Pancreas (tissue), 10 donors: ENCODE results near the gene EXOSC7. TPM values are rescaled to one million over a fixed set of nuclear protein-coding genes. Genes with fewer than 3 reads are reported as not detected.

Experiments
- ATAC-seq, 4 donors: fragments of 200-7000 bp; cut with Tn5 transposase; one replicate each; pipeline versions ENCODE4 v1.8.0 to v1.9.1; 2020; ENCODE audit warnings: mild to moderate bottlenecking in 4 of 4, moderate library complexity in 4 of 4
- DNase-seq, 6 donors: peaks; one replicate each; pipeline ENCODE4 v3.0.0-alpha.2; 2020
- FAIRE-seq: peaks from 2 replicates; lab custom pipeline; 2012; peaks lifted over from hg19 to GRCh38; lab: Jason Lieb, UNC
- H3K27ac ChIP-seq, 4 donors: fragments of 200-600 bp; sonication (generic); 1 replicate in 3 of 4; 2 replicates in 1 of 4; pipeline versions ENCODE4 v1.5.0 to v1.8.0; 2020
- H3K27me3 ChIP-seq, 4 donors: fragments of 200-600 bp; one replicate each; pipeline ENCODE4 v1.8.0; 2021
- H3K36me3 ChIP-seq, 3 donors: fragments of 200-600 bp; sonication (generic) in 1 of 3; one replicate each; pipeline versions ENCODE4 v1.5.0 to v1.8.0; 2020 to 2021
- H3K4me1 ChIP-seq, 3 donors: fragments of 200-600 bp; one replicate each; pipeline ENCODE4 v1.8.0; 2021
- H3K4me3 ChIP-seq, 4 donors: fragments of 200-600 bp; sonication (generic) in 2 of 4; one replicate each; pipeline versions ENCODE4 v1.5.0 to v1.8.0; 2020 to 2021
- H3K9me3 ChIP-seq, 4 donors: fragments of 200-600 bp; one replicate each; pipeline ENCODE4 v1.8.0; 2021
- CTCF ChIP-seq, 4 donors: fragments of 200-600 bp; sonication (generic) in 3 of 4; IDR thresholded peaks; one replicate each; pipeline versions ENCODE4 v1.5.0 to v1.8.0; 2021; ENCODE audit warnings: antibody characterized with exemption in 4 of 4
- WGBS, 2 donors: extraction: QIAGEN DNeasy Blood & Tissue Kit; methylation state at CpG; one replicate each; pipeline ENCODE4 v1.1.7; 2013; 5-methylcytosine and 5-hydroxymethylcytosine counted together
- intact Hi-C, 3 donors: fragments of 100-400 bp; cut with DNase I; formaldehyde crosslinking; loops; one replicate each; pipeline versions ENCODE4 v1.11.1 to v1.14.2; 2022
- polyA plus RNA-seq, 2 donors: library from polyadenylated mRNA; stranded (reverse); fragments of 200-250 nt; gene quantifications; one replicate each; pipeline ENCODE4 v1.2.3, GENCODE V29; 2013
- total RNA-seq, 6 donors: library from RNA; stranded (reverse); fragmentation: NEBNext Ultra II Directional in 4 of 6; extraction: Animal tissue kit (Norgen Biotek cat#: 25700) in 4 of 6; gene quantifications; one replicate each; pipeline versions ENCODE4 v1.2.1 to v1.2.4, GENCODE V29; 2021 to 2023
- donor health status: healthy with polysubstance abuse.
- donor health status: DM: no; HTN: no; CAD: no; lungs with moderate emphysema.
- donor health status: DM: no; HTN: no; CAD: no.
- donor health status: control.
- donor health status: control.
- donor health status: Bipolar disorder and iron deficiency.
- donor health status: DM: yes; HTN: yes; CAD: no.
- donor health status: DM: no; HTN: no; CAD: no.
- donor health status: DM: no; HTN: no; CAD: no.
- donor health status: DM: yes; HTN: yes; CAD: no.

EXOSC7 gene
- total and polyA plus RNA-seq, 8 donors = 9.2 to 21.8 (median 13.5) TPM

GRCh38 chr3:45032113-45032512 is 56.1 kb downstream of the EXOSC7 start:
- no peaks in the 10 kb centered on the region for H3K9me3 ChIP-seq
- DNase-seq = no peak
- no peak for ATAC-seq
- FAIRE-seq = no peak
- TF ChIP-seq CTCF (IDR thresholded peaks at IDR 0.05) = no peak
- WGBS, 2 donors = 85 to 87% methylated on average over 2 of the region's 2 CpGs
- H3K36me3 ChIP-seq = no peaks in the 10 kb centered on the region
- H3K4me3 ChIP-seq = no peak overlapping the region
- H3K27ac ChIP-seq = no peak overlapping the region
- H3K27me3 ChIP-seq = peaks cover 0 to 5% (median 0%) of the 10 kb centered on the region in 4 donors
- peaks cover 0 to 3% (median 0%) of the 10 kb centered on the region in 3 donors for H3K4me1 ChIP-seq
- intact Hi-C loops = loop anchor here in 1 of 3 donors (5.0 to 10.0 kb wide), 2 partner anchors 185 to 463 kb away; no protein-coding TSS in a partner anchor

GRCh38 chr3:45033791-45034190 is 57.7 kb downstream of the EXOSC7 start:
- intact Hi-C loops = loop anchor here in 1 of 3 donors (5.0 to 10.0 kb wide), 2 partner anchors 184 to 461 kb away; no protein-coding TSS in a partner anchor
- Histone ChIP-seq H3K36me3 (no peaks in the 10 kb centered on the region), H3K27me3 (no peaks in the 10 kb centered on the region), H3K27ac (no peak overlapping the region), H3K4me3 (no peak overlapping the region), H3K9me3 (no peaks in the 10 kb centered on the region), H3K4me1 (peaks cover 0 to 3% (median 0%) of the 10 kb centered on the region in 3 donors)
- DNase-seq = no peak
- peak in 1 of 4 donors; percentile 9 for ATAC-seq
- 65 to 69% methylated on average over 6 of the region's 6 CpGs for WGBS, 2 donors
- no peak for FAIRE-seq
- TF ChIP-seq CTCF (IDR thresholded peaks at IDR 0.05) = no peak

- DNase-seq (peak in 2 of 6 donors; percentile 17 to 63), FAIRE-seq (no peak), ATAC-seq (peak in 3 of 4 donors; percentile 7 to 57 (median 51))
- peaks cover 0 to 3% (median 0%) of the 10 kb centered on the region in 3 donors for H3K4me1 ChIP-seq
- no peaks in the 10 kb centered on the region for H3K27me3 ChIP-seq
- H3K4me3 ChIP-seq = no peak overlapping the region
- H3K9me3 ChIP-seq = no peaks in the 10 kb centered on the region
- H3K27ac ChIP-seq = peak overlapping the region in 1 of 4 donors; percentile 36
- 83 to 89% methylated on average over 3 of the region's 3 CpGs for WGBS, 2 donors
- intact Hi-C loops = loop anchor here in 2 of 3 donors (5.0 to 10.0 kb wide), 4 partner anchors 178 to 463 kb away; no protein-coding TSS in a partner anchor
- TF ChIP-seq CTCF (IDR thresholded peaks at IDR 0.05) = no peak
- no peaks in the 10 kb centered on the region for H3K36me3 ChIP-seq
These were observed 58.7 kb downstream of the EXOSC7 start for GRCh38 chr3:45034612-45035252.

- Histone ChIP-seq H3K36me3 (no peaks in the 10 kb centered on the region), H3K27ac (no peak overlapping the region), H3K4me1 (peaks cover 0 to 3% (median 0%) of the 10 kb centered on the region in 3 donors), H3K4me3 (peak overlapping the region in 1 of 4 donors; percentile 33), H3K9me3 (no peaks in the 10 kb centered on the region), H3K27me3 (no peaks in the 10 kb centered on the region)
- intact Hi-C loops = loop anchor here in 2 of 3 donors (5.0 to 10.0 kb wide), 3 partner anchors 177 to 462 kb away; no protein-coding TSS in a partner anchor
- 25 to 28% methylated on average over 64 of the region's 64 CpGs for WGBS, 2 donors
- TF ChIP-seq CTCF (IDR thresholded peaks at IDR 0.05) = no peak
- ATAC-seq (peak in 3 of 4 donors; percentile 5 to 11 (median 10)), DNase-seq (peak in 3 of 6 donors; percentile 28 to 67 (median 62)), FAIRE-seq (no peak)
These were observed 59.6 kb downstream of the EXOSC7 start for GRCh38 chr3:45035441-45036301.
